K562 (cell line): ENCODE data around the gene C10orf105. TPM values are rescaled to one million over a fixed set of nuclear protein-coding genes. Genes with fewer than 3 reads are reported as not detected.

Experiments used
- ATAC-seq: fragments of 200-7000 bp; cut with Tn5 transposase; 3 replicates; pipeline ENCODE4 v1.9.1; 2020; ENCODE audit warnings: moderate library complexity
- BruUV-seq: library from RNA; stranded (reverse); fragments of 400-500 nt; replicated peaks from 2 replicates; lab custom pipeline; 2021; lab: Mats Ljungman, UMichigan
- CTCF ChIA-PET: fragments of 300-600 bp; formaldehyde crosslinking; extraction: SDS; loops from one replicate; lab custom pipeline; 2021; ENCODE audit warnings: low intra/inter-chr PET ratio; lab: Yijun Ruan, JAX
- POLR2A ChIA-PET: fragments of 300-600, 350-650 bp; sonication (Branson Sonifier 250); formaldehyde crosslinking; extraction: SDS; loops from one replicate; lab custom pipeline; 2021; ENCODE audit warnings: antibody characterized with exemption, inconsistent platforms; lab: Yijun Ruan, JAX
- DNase-seq, 4 experiments: peaks; one replicate each; pipeline versions ENCODE4 v3.0.0 to v3.0.0-alpha.2; 2011 to 2018; ENCODE audit warnings: low spot score in 3 of 4, mixed read lengths in 3 of 4; ENCODE audit errors: extremely low read depth in 1 of 4
- FAIRE-seq: peaks from 2 replicates; lab custom pipeline; 2011; peaks lifted over from hg19 to GRCh38; lab: Jason Lieb, UNC
- H2AFZ ChIP-seq: 2 replicates; pipeline ENCODE4 v1.6.0; 2011; ENCODE audit warnings: low read depth, low read length, control low read depth, inconsistent platforms
- H3K27ac ChIP-seq: fragments of 200-600 bp; 3 replicates; pipeline ENCODE4 v1.8.0; 2011; ENCODE audit warnings: low read depth, mild to moderate bottlenecking, control low read depth, inconsistent platforms, low read length, moderate library complexity, mixed read lengths; ENCODE audit errors: extremely low read depth
- H3K27me3 ChIP-seq, 2 experiments: fragments of 300-600 bp in 1 of 2; 2 replicates in 1 of 2; 3 replicates in 1 of 2; pipeline versions ENCODE4 v1.6.0 to v1.8.0; 2011; ENCODE audit warnings: inconsistent platforms in 2 of 2, low read length in 2 of 2, mild to moderate bottlenecking in 1 of 2, mixed read lengths in 1 of 2, moderate library complexity in 1 of 2; ENCODE audit not compliant: control insufficient read depth in 2 of 2, insufficient read depth in 2 of 2
- H3K36me3 ChIP-seq: fragments of 300-600 bp; 3 replicates; pipeline ENCODE4 v1.8.0; 2011; ENCODE audit warnings: mild to moderate bottlenecking, low read length, inconsistent platforms; ENCODE audit not compliant: control insufficient read depth, insufficient read depth
- H3K4me1 ChIP-seq, 2 experiments: fragments of 200-600 bp in 1 of 2; replicated peaks in 1 of 2; 2 replicates in 1 of 2; 3 replicates in 1 of 2; pipeline versions ENCODE4 v1.5.1 to v1.8.0; 2011; ENCODE audit warnings: inconsistent platforms in 2 of 2, low read length in 2 of 2, mild to moderate bottlenecking in 1 of 2, mixed read lengths in 1 of 2, moderate library complexity in 1 of 2; ENCODE audit not compliant: control insufficient read depth in 2 of 2, insufficient read depth in 2 of 2
- H3K4me2 ChIP-seq: 2 replicates; pipeline ENCODE4 v1.6.1; 2011; ENCODE audit warnings: low read length, control low read depth, inconsistent platforms, mixed read lengths; ENCODE audit not compliant: insufficient read depth
- H3K4me3 ChIP-seq: fragments of 200-600 bp; sonication (generic), shearing (Covaris generic); 2 replicates; pipeline ENCODE4 v1.5.1; 2016; ENCODE audit warnings: control low read depth, inconsistent platforms
- H3K79me2 ChIP-seq: fragments of 200-600 bp; 3 replicates; pipeline ENCODE4 v1.8.0; 2011; ENCODE audit warnings: low read length, inconsistent platforms; ENCODE audit not compliant: control insufficient read depth, insufficient read depth
- H3K9ac ChIP-seq, 2 experiments: 2 replicates each; pipeline versions ENCODE4 v1.6.0 to v1.6.1; 2011; ENCODE audit warnings: low read depth in 2 of 2, low read length in 2 of 2, control low read depth in 1 of 2, inconsistent platforms in 1 of 2, mild to moderate bottlenecking in 1 of 2, mixed read lengths in 1 of 2; ENCODE audit not compliant: insufficient read depth in 1 of 2
- H3K9me1 ChIP-seq: one replicate; pipeline ENCODE4 v1.6.0; 2011; ENCODE audit warnings: inconsistent platforms, mild to moderate bottlenecking, low read length, moderate library complexity; ENCODE audit not compliant: control insufficient read depth, insufficient read depth
- H3K9me3 ChIP-seq: replicated peaks from 2 replicates; pipeline ENCODE4 v1.5.1; 2011; ENCODE audit warnings: low read depth, low read length, inconsistent platforms; ENCODE audit not compliant: control insufficient read depth, insufficient read depth
- H4K20me1 ChIP-seq: replicated peaks from 2 replicates; pipeline ENCODE4 v1.6.1; 2011; ENCODE audit warnings: low read length, inconsistent platforms, mixed read lengths; ENCODE audit not compliant: control insufficient read depth, insufficient read depth
- C11orf30 ChIP-seq: fragments of 450-650 bp; IDR thresholded peaks from 2 replicates; pipeline ENCODE4 v1.6.1; 2016; ENCODE audit warnings: low read depth, mild to moderate bottlenecking
- DIDO1 ChIP-seq: fragments of 450-650 bp; IDR thresholded peaks from 2 replicates; pipeline ENCODE4 v1.6.1; 2016; ENCODE audit warnings: low read depth, missing biosample characterization, missing genetic modification characterization
- HDAC3 ChIP-seq: fragments of 450-650 bp; IDR thresholded peaks from 2 replicates; pipeline ENCODE4 v1.6.1; 2018; ENCODE audit warnings: borderline replicate concordance, mild to moderate bottlenecking, moderate library complexity; ENCODE audit not compliant: partially characterized antibody
- HMG20B ChIP-seq: fragments of 250-450 bp; sonication (Bioruptor Pico); IDR thresholded peaks from 2 replicates; pipeline ENCODE4 v1.5.0; 2021; ENCODE audit warnings: mild to moderate bottlenecking
- IRF2 ChIP-seq: sonication (generic); formaldehyde crosslinking; IDR thresholded peaks from 2 replicates; pipeline ENCODE4 v1.8.1; 2022; ENCODE audit warnings: mild to moderate bottlenecking, missing genetic modification reagents
- MAFF ChIP-seq: IDR thresholded peaks from 2 replicates; pipeline ENCODE4 v1.6.1; 2012; ENCODE audit warnings: low read length, improper control_type of control experiment
- MED1 ChIP-seq: sonication (generic); formaldehyde crosslinking; IDR thresholded peaks from 2 replicates; pipeline ENCODE4 v1.8.1; 2023; ENCODE audit warnings: missing genetic modification reagents, borderline replicate concordance
- NFE2L1 ChIP-seq: fragments of 450-650 bp; IDR thresholded peaks from 2 replicates; pipeline ENCODE4 v1.6.1; 2016; ENCODE audit warnings: missing genetic modification characterization, low read depth, mild to moderate bottlenecking, missing compliant biosample characterization, moderate library complexity, borderline replicate concordance
- SPI1 ChIP-seq: IDR thresholded peaks from 2 replicates; pipeline ENCODE4 v1.6.1; 2011; ENCODE audit warnings: low read depth, low read length, control low read depth, borderline replicate concordance
- TRIM28 ChIP-seq: fragments of 450-650 bp; IDR thresholded peaks from 2 replicates; pipeline ENCODE4 v1.6.1; 2017
- YY1 ChIP-seq, 3 experiments: IDR thresholded peaks; 2 replicates each; pipeline ENCODE4 v1.6.1; 2011; ENCODE audit warnings: low read length in 2 of 3, mild to moderate bottlenecking in 2 of 3, moderate library complexity in 2 of 3, borderline replicate concordance in 1 of 3, control low read depth in 1 of 3, low read depth in 1 of 3; ENCODE audit not compliant: insufficient read depth in 3 of 3, insufficient replicate concordance in 2 of 3, control insufficient read depth in 1 of 3, insufficient read length in 1 of 3; ENCODE audit errors: extremely low read depth in 1 of 3
- ZC3H4 ChIP-seq: sonication (generic); formaldehyde crosslinking; IDR thresholded peaks from 2 replicates; pipeline ENCODE4 v1.9.0; 2021; ENCODE audit warnings: missing genetic modification reagents, borderline replicate concordance
- ZNF41 ChIP-seq: fragments of 250-450 bp; sonication (Bioruptor Pico); conservative IDR thresholded peaks from 2 replicates; pipeline ENCODE4 v1.4.0; 2020; ENCODE audit warnings: mild to moderate bottlenecking
- ZNF444 ChIP-seq: fragments of 250-450 bp; sonication (Bioruptor Pico); IDR thresholded peaks from 2 replicates; pipeline ENCODE4 v1.4.0; 2020; ENCODE audit warnings: mild to moderate bottlenecking, moderate library complexity
- WGBS: fragments of 100-300 bp; shearing (Covaris generic); methylation state at CpG from one replicate; pipeline ENCODE4 v1.1.6; 2016; ENCODE audit warnings: low coverage, mixed read lengths; ENCODE audit not compliant: insufficient coverage; ENCODE audit errors: missing lambda C conversion rate; 5-methylcytosine and 5-hydroxymethylcytosine counted together
- in situ Hi-C: fragments of 300-500 bp; cut with MboI; formaldehyde crosslinking; loops from 4 replicates; pipeline ENCODE4 v1.15.0; 2018; ENCODE audit warnings: inconsistent platforms, mixed read lengths
- intact Hi-C: fragments of 100-400 bp; cut with micrococcal nuclease; formaldehyde crosslinking; loops from 2 replicates; pipeline ENCODE4 v1.14.2; 2022
- polyA plus RNA-seq, 8 experiments: library from polyadenylated mRNA; depleted of rRNA in 4 of 8; stranded (reverse) in 5 of 8; unstranded in 3 of 8; fragments of >200 nt; fragmentation: Nextera tagmentation in 2 of 8; fragmentation: Illumina TruSeq in 1 of 8; extraction: Ambion mirVana in 2 of 8; extraction: Trizol in 1 of 8; gene quantifications; 2 replicates each; pipeline versions ENCODE4 v1.2.1 to v1.2.3, GENCODE V29; 2011 to 2014; ENCODE audit warnings: inconsistent platforms in 1 of 8, missing spikeins in 1 of 8
- total RNA-seq, 7 experiments: library from RNA; depleted of rRNA in 6 of 7; stranded (reverse); fragments of >200 nt in 6 of 7; fragmentation: Illumina TruSeq in 2 of 7; extraction: Trizol in 2 of 7; gene quantifications; 2 replicates each; pipeline versions ENCODE4 v1.2.1 to v1.2.3, GENCODE V29; 2011 to 2021; ENCODE audit warnings: low replicate concordance in 1 of 7
- TF ChIP-seq, protein P1 (sequence below): sonication (generic); formaldehyde crosslinking; IDR thresholded peaks from 2 replicates; pipeline ENCODE4 v1.9.0; 2022; ENCODE audit warnings: mild to moderate bottlenecking, missing genetic modification reagents
- TF ChIP-seq, protein P2 (sequence below): fragments of 150-350 bp; conservative IDR thresholded peaks from 2 replicates; pipeline ENCODE4 v1.6.1; 2014; ENCODE audit warnings: low read length
- TF ChIP-seq, protein P3 (sequence below), 2 experiments: fragments of 250-450 bp in 1 of 2; fragments of 450-650 bp in 1 of 2; sonication (Bioruptor Pico) in 1 of 2; IDR thresholded peaks; 2 replicates each; pipeline versions ENCODE4 v1.6.1 to v1.8.0; 2016 to 2021; ENCODE audit warnings: mild to moderate bottlenecking in 2 of 2, moderate library complexity in 2 of 2, missing compliant biosample characterization in 1 of 2, missing genetic modification characterization in 1 of 2

Gene C10orf105
- total and polyA plus RNA-seq, 9 of the 15 experiments (the other 6 are each of a cell fraction or from before 2014, with no cell fraction given), result 0.03 to 0.25 (median 0.04) TPM; not detected in 3

DNA sequence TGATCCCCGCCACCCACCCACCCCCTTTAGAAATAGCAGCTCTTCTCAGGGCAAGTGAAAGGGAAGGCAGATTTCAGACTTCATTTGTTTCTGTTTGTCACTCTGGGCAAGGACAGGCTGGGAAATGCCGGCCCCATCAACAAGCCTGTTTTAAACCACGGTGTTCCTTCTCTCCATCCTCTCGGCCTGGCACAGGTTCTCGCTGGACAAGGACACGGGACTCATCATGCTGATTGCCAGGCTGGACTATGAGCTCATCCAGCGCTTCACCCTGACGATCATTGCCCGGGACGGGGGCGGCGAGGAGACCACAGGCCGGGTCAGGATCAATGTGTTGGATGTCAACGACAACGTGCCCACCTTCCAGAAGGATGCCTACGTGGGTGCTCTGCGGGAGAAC is 42.3 kb downstream of the C10orf105 start:
- Histone ChIP-seq H3K4me1 (peaks cover 0 to 21% of the 10 kb centered on the region in 2 experiments; a peak in 2 of 5 replicates), H3K4me2 (no peak overlapping the region), H3K9me3 (no peaks in the 10 kb centered on the region), H3K27me3 (no peaks in the 10 kb centered on the region), H3K27ac (no peak overlapping the region), H3K79me2 (no peaks in the 10 kb centered on the region), H3K4me3 (no peak overlapping the region), H3K9ac (peak overlapping the region in 1 of 2 experiments; percentile 65; a peak in 1 of 4 replicates), H2AFZ (no peak overlapping the region), H4K20me1 (no peaks in the 10 kb centered on the region), H3K9me1 (no peaks in the 10 kb centered on the region), H3K36me3 (no peaks in the 10 kb centered on the region)
- CTCF ChIA-PET, result no interaction called here
- no TSS peak for BruUV-seq
- WGBS, result 55% methylated on average over 17 of the region's 17 CpGs
- intact Hi-C loops (no loop called here), in situ Hi-C loops (no loop called here)
- no peak for ATAC-seq
- POLR2A ChIA-PET, result interaction anchor here (0.7 to 1.2 kb wide), 2 partner anchors 10 to 54 kb away, joined by 3 to 4 read pairs; no protein-coding TSS in a partner anchor
- no peak for FAIRE-seq
- TF ChIP-seq HDAC3, result no peak
- TF ChIP-seq DIDO1, result no peak
- no peak for TF ChIP-seq HMG20B (CRISPR knock-in tag)
- TF ChIP-seq TRIM28, result no peak
- no peak for TF ChIP-seq MAFF
- TF ChIP-seq, protein P1, sequence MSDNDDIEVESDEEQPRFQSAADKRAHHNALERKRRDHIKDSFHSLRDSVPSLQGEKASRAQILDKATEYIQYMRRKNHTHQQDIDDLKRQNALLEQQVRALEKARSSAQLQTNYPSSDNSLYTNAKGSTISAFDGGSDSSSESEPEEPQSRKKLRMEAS, result no peak
- no peak for TF ChIP-seq YY1 (IDR thresholded peaks at IDR 0.05; ENCODE audit: borderline replicate concordance in 1 of 3, control insufficient read depth in 1 of 3, extremely low read depth in 1 of 3, insufficient read depth in 3 of 3, insufficient read length in 1 of 3, insufficient replicate concordance in 2 of 3, low read depth in 1 of 3, low read length in 2 of 3)
- TF ChIP-seq ZNF444 (CRISPR knock-in tag), result no peak
- no peak for TF ChIP-seq ZNF41 (CRISPR knock-in tag)
- TF ChIP-seq, protein P2, sequence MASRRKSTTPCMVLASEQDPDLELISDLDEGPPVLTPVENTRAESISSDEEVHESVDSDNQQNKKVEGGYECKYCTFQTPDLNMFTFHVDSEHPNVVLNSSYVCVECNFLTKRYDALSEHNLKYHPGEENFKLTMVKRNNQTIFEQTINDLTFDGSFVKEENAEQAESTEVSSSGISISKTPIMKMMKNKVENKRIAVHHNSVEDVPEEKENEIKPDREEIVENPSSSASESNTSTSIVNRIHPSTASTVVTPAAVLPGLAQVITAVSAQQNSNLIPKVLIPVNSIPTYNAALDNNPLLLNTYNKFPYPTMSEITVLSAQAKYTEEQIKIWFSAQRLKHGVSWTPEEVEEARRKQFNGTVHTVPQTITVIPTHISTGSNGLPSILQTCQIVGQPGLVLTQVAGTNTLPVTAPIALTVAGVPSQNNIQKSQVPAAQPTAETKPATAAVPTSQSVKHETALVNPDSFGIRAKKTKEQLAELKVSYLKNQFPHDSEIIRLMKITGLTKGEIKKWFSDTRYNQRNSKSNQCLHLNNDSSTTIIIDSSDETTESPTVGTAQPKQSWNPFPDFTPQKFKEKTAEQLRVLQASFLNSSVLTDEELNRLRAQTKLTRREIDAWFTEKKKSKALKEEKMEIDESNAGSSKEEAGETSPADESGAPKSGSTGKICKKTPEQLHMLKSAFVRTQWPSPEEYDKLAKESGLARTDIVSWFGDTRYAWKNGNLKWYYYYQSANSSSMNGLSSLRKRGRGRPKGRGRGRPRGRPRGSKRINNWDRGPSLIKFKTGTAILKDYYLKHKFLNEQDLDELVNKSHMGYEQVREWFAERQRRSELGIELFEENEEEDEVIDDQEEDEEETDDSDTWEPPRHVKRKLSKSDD, result no peak
- TF ChIP-seq NFE2L1 (tag), result no peak
- TF ChIP-seq C11orf30, result no peak
- TF ChIP-seq IRF2 (CRISPR knock-in tag), result no peak
- TF ChIP-seq MED1 (CRISPR knock-in tag), result no peak
- TF ChIP-seq ZC3H4, result no peak
- TF ChIP-seq SPI1, result no peak
- TF ChIP-seq, protein P3, sequence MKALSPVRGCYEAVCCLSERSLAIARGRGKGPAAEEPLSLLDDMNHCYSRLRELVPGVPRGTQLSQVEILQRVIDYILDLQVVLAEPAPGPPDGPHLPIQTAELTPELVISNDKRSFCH (CRISPR knock-in tag; IDR thresholded peaks at IDR 0.05), result no peak
- TF ChIP-seq, protein P3 (tag; IDR thresholded peaks at IDR 0.05), result no peak
- DNase-seq, result no peak
